GM12878 (cell line): Measurements from ENCODE around the gene C6orf15. TPM values are rescaled to one million over a fixed set of nuclear protein-coding genes. Genes with fewer than 3 reads are reported as not detected.

Experiments used
- RAD21 ChIP-seq: IDR thresholded peaks from 2 replicates; pipeline ENCODE4 v1.6.1; 2011; ENCODE audit warnings: mild to moderate bottlenecking, low read depth, low read length, moderate library complexity; ENCODE audit not compliant: insufficient read depth
- SIN3A ChIP-seq: IDR thresholded peaks from 2 replicates; pipeline ENCODE4 v1.6.1; 2012; ENCODE audit warnings: low read depth, low read length, improper control_type of control experiment
- polyA plus RNA-seq, 11 experiments: library from polyadenylated mRNA; depleted of rRNA in 4 of 11; unstranded in 6 of 11; stranded (reverse) in 5 of 11; fragments of >200 nt; fragmentation: Nextera tagmentation in 4 of 11; fragmentation: Illumina TruSeq in 1 of 11; extraction: Ambion mirVana in 4 of 11; extraction: Trizol in 1 of 11; gene quantifications; 1 replicate in 1 of 11; 2 replicates in 10 of 11; pipeline versions ENCODE4 v1.2.1 to v1.2.3, GENCODE V29; 2011 to 2016; ENCODE audit warnings: inconsistent platforms in 2 of 11, missing spikeins in 2 of 11, low read depth in 1 of 11
- total RNA-seq, 4 experiments: library from RNA; depleted of rRNA in 3 of 4; stranded (reverse); fragments of >200 nt in 3 of 4; fragmentation: Illumina TruSeq in 1 of 4; extraction: Trizol in 1 of 4; gene quantifications; 2 replicates each; pipeline versions ENCODE4 v1.2.1 to v1.2.3, GENCODE V29; 2013 to 2021
- TF ChIP-seq, protein P1 (sequence below): fragments of 450-650 bp; IDR thresholded peaks from 2 replicates; pipeline ENCODE4 v1.6.1; 2017; ENCODE audit warnings: mild to moderate bottlenecking, moderate library complexity
- TF ChIP-seq, protein P2 (sequence below): fragments of 450-650 bp; formaldehyde crosslinking; IDR thresholded peaks from 2 replicates; pipeline ENCODE4 v1.4.0; 2022; ENCODE audit warnings: mild to moderate bottlenecking, moderate library complexity
- TF ChIP-seq, protein P3 (sequence below): fragments of 450-650 bp; IDR thresholded peaks from 2 replicates; pipeline ENCODE4 v1.6.1; 2018; ENCODE audit warnings: borderline replicate concordance, mild to moderate bottlenecking; ENCODE audit not compliant: partially characterized antibody
- TF ChIP-seq, protein P4 (sequence below): fragments of 450-650 bp; IDR thresholded peaks from 2 replicates; pipeline ENCODE4 v1.6.1; 2016; ENCODE audit warnings: mild to moderate bottlenecking

C6orf15 gene
- total and polyA plus RNA-seq, 10 of the 15 experiments (the other 5 are each of a cell fraction or from before 2014, with no cell fraction given): not detected

DNA sequence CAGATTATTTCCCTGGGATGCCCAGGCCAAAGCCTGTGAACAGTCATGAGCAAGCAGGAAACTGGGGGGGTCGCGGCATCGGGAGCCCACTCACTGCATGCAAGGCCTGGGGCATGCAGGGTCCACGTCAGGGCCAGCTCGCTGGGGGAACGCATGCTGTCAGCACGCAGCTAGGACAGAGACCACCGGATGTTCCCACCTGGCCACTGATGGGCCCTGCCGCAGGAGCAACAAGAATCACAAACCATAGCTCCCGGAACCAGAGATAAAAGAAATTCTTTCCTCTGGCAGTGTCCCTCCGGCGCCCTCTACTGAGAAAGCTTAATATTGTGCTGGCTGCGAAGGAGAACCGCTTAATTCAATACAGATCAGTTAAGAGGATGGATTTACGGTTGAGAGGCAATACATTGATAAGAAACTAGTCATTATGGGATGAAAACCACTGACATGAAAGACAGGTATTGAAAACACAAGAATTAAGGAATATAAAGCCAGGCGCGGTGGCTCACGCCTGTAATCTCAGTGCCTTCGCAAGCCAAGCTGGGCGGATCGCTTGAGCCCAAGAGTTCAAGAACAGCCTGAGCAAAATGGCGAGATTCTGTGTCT, 32.6 kb downstream of the C6orf15 start (continued):
- TF ChIP-seq, protein P1, sequence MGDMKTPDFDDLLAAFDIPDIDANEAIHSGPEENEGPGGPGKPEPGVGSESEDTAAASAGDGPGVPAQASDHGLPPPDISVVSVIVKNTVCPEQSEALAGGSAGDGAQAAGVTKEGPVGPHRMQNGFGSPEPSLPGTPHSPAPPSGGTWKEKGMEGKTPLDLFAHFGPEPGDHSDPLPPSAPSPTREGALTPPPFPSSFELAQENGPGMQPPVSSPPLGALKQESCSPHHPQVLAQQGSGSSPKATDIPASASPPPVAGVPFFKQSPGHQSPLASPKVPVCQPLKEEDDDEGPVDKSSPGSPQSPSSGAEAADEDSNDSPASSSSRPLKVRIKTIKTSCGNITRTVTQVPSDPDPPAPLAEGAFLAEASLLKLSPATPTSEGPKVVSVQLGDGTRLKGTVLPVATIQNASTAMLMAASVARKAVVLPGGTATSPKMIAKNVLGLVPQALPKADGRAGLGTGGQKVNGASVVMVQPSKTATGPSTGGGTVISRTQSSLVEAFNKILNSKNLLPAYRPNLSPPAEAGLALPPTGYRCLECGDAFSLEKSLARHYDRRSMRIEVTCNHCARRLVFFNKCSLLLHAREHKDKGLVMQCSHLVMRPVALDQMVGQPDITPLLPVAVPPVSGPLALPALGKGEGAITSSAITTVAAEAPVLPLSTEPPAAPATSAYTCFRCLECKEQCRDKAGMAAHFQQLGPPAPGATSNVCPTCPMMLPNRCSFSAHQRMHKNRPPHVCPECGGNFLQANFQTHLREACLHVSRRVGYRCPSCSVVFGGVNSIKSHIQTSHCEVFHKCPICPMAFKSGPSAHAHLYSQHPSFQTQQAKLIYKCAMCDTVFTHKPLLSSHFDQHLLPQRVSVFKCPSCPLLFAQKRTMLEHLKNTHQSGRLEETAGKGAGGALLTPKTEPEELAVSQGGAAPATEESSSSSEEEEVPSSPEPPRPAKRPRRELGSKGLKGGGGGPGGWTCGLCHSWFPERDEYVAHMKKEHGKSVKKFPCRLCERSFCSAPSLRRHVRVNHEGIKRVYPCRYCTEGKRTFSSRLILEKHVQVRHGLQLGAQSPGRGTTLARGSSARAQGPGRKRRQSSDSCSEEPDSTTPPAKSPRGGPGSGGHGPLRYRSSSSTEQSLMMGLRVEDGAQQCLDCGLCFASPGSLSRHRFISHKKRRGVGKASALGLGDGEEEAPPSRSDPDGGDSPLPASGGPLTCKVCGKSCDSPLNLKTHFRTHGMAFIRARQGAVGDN: no peak
- TF ChIP-seq, protein P2, sequence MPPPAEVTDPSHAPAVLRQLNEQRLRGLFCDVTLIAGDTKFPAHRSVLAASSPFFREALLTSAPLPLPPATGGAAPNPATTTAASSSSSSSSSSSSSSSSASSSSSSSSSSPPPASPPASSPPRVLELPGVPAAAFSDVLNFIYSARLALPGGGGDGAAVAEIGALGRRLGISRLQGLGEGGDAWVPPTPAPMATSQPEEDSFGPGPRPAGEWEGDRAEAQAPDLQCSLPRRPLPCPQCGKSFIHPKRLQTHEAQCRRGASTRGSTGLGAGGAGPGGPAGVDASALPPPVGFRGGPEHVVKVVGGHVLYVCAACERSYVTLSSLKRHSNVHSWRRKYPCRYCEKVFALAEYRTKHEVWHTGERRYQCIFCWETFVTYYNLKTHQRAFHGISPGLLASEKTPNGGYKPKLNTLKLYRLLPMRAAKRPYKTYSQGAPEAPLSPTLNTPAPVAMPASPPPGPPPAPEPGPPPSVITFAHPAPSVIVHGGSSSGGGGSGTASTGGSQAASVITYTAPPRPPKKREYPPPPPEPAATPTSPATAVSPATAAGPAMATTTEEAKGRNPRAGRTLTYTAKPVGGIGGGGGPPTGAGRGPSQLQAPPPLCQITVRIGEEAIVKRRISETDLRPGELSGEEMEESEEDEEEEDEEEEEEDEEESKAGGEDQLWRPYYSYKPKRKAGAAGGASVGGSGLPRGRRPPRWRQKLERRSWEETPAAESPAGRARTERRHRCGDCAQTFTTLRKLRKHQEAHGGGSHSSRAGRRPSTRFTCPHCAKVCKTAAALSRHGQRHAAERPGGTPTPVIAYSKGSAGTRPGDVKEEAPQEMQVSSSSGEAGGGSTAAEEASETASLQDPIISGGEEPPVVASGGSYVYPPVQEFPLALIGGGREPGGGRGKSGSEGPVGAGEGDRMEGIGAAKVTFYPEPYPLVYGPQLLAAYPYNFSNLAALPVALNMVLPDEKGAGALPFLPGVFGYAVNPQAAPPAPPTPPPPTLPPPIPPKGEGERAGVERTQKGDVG: no peak
- TF ChIP-seq SIN3A: no peak
- TF ChIP-seq, protein P3, sequence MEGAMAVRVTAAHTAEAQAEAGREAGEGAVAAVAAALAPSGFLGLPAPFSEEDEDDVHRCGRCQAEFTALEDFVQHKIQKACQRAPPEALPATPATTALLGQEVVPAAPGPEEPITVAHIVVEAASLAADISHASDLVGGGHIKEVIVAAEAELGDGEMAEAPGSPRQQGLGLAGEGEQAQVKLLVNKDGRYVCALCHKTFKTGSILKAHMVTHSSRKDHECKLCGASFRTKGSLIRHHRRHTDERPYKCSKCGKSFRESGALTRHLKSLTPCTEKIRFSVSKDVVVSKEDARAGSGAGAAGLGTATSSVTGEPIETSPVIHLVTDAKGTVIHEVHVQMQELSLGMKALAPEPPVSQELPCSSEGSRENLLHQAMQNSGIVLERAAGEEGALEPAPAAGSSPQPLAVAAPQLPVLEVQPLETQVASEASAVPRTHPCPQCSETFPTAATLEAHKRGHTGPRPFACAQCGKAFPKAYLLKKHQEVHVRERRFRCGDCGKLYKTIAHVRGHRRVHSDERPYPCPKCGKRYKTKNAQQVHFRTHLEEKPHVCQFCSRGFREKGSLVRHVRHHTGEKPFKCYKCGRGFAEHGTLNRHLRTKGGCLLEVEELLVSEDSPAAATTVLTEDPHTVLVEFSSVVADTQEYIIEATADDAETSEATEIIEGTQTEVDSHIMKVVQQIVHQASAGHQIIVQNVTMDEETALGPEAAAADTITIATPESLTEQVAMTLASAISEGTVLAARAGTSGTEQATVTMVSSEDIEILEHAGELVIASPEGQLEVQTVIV: no peak
- TF ChIP-seq RAD21: peak; percentile 85
- TF ChIP-seq, protein P4, sequence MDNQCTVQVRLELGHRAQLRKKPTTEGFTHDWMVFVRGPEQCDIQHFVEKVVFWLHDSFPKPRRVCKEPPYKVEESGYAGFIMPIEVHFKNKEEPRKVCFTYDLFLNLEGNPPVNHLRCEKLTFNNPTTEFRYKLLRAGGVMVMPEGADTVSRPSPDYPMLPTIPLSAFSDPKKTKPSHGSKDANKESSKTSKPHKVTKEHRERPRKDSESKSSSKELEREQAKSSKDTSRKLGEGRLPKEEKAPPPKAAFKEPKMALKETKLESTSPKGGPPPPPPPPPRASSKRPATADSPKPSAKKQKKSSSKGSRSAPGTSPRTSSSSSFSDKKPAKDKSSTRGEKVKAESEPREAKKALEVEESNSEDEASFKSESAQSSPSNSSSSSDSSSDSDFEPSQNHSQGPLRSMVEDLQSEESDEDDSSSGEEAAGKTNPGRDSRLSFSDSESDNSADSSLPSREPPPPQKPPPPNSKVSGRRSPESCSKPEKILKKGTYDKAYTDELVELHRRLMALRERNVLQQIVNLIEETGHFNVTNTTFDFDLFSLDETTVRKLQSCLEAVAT: peak; percentile 65
